Measurements from ENCODE around the gene MBTD1. TPM values are rescaled to one million over a fixed set of nuclear protein-coding genes. Genes with fewer than 3 reads are reported as not detected.

MBTD1 gene
- total and polyA plus RNA-seq, 2 of the 8 experiments (the other 6 are each of a cell fraction or from before 2014, with no cell fraction given) = 20.3 to 51.4 TPM

DNA sequence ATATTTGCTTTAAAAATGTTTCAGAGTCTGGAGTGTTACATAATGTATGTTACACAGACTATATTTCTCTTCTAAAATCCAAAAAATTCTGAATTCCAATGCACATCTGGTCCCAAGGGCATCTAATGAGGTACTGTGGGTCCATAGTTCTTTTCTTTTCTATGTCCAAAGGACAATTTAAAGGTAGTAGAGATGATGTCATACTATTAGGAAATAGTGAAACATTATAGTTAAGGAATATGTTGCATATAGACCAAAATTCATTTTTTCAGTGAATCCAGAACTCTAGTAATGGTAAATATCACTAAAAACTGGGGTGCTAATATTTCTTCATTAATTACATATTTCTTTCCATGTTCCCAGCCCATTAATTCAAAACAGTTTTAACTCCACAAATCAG is 70.7 kb downstream of the MBTD1 start (continued):
- TF ChIP-seq, protein P1, sequence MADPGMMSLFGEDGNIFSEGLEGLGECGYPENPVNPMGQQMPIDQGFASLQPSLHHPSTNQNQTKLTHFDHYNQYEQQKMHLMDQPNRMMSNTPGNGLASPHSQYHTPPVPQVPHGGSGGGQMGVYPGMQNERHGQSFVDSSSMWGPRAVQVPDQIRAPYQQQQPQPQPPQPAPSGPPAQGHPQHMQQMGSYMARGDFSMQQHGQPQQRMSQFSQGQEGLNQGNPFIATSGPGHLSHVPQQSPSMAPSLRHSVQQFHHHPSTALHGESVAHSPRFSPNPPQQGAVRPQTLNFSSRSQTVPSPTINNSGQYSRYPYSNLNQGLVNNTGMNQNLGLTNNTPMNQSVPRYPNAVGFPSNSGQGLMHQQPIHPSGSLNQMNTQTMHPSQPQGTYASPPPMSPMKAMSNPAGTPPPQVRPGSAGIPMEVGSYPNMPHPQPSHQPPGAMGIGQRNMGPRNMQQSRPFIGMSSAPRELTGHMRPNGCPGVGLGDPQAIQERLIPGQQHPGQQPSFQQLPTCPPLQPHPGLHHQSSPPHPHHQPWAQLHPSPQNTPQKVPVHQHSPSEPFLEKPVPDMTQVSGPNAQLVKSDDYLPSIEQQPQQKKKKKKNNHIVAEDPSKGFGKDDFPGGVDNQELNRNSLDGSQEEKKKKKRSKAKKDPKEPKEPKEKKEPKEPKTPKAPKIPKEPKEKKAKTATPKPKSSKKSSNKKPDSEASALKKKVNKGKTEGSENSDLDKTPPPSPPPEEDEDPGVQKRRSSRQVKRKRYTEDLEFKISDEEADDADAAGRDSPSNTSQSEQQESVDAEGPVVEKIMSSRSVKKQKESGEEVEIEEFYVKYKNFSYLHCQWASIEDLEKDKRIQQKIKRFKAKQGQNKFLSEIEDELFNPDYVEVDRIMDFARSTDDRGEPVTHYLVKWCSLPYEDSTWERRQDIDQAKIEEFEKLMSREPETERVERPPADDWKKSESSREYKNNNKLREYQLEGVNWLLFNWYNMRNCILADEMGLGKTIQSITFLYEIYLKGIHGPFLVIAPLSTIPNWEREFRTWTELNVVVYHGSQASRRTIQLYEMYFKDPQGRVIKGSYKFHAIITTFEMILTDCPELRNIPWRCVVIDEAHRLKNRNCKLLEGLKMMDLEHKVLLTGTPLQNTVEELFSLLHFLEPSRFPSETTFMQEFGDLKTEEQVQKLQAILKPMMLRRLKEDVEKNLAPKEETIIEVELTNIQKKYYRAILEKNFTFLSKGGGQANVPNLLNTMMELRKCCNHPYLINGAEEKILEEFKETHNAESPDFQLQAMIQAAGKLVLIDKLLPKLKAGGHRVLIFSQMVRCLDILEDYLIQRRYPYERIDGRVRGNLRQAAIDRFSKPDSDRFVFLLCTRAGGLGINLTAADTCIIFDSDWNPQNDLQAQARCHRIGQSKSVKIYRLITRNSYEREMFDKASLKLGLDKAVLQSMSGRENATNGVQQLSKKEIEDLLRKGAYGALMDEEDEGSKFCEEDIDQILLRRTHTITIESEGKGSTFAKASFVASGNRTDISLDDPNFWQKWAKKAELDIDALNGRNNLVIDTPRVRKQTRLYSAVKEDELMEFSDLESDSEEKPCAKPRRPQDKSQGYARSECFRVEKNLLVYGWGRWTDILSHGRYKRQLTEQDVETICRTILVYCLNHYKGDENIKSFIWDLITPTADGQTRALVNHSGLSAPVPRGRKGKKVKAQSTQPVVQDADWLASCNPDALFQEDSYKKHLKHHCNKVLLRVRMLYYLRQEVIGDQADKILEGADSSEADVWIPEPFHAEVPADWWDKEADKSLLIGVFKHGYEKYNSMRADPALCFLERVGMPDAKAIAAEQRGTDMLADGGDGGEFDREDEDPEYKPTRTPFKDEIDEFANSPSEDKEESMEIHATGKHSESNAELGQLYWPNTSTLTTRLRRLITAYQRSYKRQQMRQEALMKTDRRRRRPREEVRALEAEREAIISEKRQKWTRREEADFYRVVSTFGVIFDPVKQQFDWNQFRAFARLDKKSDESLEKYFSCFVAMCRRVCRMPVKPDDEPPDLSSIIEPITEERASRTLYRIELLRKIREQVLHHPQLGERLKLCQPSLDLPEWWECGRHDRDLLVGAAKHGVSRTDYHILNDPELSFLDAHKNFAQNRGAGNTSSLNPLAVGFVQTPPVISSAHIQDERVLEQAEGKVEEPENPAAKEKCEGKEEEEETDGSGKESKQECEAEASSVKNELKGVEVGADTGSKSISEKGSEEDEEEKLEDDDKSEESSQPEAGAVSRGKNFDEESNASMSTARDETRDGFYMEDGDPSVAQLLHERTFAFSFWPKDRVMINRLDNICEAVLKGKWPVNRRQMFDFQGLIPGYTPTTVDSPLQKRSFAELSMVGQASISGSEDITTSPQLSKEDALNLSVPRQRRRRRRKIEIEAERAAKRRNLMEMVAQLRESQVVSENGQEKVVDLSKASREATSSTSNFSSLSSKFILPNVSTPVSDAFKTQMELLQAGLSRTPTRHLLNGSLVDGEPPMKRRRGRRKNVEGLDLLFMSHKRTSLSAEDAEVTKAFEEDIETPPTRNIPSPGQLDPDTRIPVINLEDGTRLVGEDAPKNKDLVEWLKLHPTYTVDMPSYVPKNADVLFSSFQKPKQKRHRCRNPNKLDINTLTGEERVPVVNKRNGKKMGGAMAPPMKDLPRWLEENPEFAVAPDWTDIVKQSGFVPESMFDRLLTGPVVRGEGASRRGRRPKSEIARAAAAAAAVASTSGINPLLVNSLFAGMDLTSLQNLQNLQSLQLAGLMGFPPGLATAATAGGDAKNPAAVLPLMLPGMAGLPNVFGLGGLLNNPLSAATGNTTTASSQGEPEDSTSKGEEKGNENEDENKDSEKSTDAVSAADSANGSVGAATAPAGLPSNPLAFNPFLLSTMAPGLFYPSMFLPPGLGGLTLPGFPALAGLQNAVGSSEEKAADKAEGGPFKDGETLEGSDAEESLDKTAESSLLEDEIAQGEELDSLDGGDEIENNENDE (IDR thresholded peaks at IDR 0.05; ENCODE audit: insufficient replicate concordance, low read length) = no peak
- TF ChIP-seq POU5F1 (IDR thresholded peaks at IDR 0.05; ENCODE audit: low read depth, low read length) (no peak), TAF1 (IDR thresholded peaks at IDR 0.05; ENCODE audit: low read depth, low read length) (no peak)
